HG02870 (cell line): ENCODE measurements around the gene NAV1.
A peak's percentile ranks its signal among the peaks of the same experiment; 100 is the strongest.
"Not testable (repeated sequence)": the region's sequence is repeated elsewhere in the genome, so short reads cannot be mapped to it uniquely, and the experiment has no call there.

Source experiments
- ATAC-seq: cut with Tn5 transposase; IDR thresholded peaks from one replicate; pipeline ENCODE4 v1.9.1; 2021; ENCODE audit warnings: mild to moderate bottlenecking, moderate library complexity; ENCODE audit not compliant: unreplicated experiment

NAV1 gene

DNA sequence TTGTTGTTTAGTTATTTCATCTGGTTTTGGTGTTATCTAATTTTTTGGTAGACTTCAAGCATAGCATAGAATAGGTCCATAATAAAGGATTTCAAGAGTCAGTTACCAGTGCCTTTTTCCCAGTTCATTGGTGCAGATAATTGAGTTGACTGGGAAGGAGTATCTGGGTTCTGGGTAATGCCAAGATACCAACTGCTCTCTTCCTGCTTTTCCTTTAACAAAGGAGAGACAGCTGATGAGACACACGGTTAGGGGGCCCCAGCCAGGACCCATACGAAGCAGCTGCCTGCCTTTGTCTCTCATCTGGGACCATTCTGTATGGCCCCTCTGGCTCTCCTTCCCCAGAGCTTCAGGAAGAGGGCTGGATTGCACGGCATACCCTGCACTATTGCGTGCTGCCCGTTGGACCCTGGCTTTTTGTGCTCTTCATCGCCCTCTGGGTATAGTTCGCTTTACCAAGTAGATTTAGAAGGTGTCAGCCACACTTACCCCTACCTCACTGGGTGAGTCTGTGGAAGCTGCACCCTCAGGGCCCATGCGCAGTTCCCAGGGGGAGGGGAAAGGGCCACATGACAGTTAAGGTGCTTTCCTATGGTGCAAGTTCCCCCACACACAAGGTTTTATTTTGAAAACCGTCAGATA, 7.0 kb downstream of the NAV1 start:
- no peak for ATAC-seq

DNA sequence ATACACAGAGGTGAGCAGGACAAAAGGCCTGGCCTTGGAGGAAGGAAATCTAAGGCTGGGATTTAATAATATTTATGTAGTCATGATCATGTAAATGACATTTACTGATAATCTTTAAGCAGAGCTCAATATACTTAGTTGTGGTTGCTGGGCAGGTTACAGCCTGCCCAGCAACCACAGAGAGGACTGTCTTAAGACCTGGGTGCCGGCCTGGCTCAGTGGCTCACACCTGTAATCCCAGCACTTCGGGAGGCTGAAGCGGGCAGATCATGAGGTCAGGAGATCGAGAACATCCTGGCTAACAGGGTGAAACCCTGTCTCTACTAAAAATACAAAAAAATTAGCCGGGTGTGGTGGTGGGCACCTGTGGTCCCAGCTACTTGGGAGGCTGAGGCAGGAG, 10.6 kb downstream of the NAV1 start:
- not testable (repeated sequence) for ATAC-seq

DNA sequence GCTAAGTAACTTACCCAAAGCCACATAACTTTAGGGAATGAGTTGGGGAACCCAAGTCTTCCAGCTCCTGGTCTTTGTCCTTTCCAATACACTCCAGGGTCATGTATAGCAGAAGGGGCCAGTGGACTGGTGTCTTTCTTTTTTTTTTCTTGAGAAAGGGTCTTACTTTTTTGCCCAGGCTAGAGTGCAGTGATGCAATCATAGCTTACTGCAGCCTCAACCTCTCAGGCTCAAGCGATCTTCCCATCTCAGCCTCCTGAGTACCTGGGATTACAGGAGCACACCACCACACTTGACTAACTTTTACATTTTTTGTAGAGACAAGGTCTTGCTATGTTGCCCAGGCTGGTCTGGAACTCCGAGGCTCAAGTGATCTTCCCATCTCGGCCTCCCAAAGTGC, 12.2 kb downstream of the NAV1 start:
- no peak for ATAC-seq

DNA sequence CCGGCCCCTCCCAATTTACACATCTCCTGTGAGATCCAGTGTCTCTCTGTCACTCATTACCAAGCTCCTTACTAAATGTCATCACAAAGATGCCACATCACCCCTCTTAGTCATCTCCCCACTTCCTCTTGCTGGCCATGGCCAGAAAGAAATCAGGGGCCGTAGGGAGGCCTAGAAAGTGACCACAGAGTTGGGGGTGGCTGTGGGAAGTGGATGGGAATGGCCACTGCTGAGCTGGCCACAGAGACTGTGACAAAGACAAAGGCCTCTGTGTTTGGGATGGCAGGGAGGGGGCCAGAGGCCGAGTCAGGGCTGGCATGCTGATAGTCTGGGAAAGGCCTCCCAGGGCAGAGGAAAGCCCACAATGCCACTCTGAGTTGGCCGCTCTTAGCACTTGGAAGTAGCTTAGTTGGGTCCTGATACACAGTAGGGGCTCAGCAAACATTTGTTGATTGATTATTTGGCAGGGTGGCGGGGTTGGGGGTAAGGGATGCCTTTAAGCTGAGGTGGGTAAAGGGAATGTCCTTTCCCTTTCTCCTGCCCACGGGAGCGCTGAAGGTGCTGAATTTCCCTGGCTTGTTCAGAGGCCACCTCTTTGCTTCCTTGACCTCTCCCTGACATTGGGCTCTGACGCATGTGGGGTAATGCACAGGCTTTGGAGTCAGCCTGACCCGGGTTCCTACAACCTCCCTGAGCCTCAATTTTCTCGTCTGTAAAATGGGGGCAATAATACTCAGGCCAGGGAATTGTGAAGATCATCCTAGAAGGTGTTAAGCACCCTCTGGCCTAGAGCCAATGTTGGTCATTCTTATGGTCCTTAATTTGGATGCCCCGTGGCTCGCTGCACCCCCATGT, 13.2 kb downstream of the NAV1 start:
- ATAC-seq = no peak

DNA sequence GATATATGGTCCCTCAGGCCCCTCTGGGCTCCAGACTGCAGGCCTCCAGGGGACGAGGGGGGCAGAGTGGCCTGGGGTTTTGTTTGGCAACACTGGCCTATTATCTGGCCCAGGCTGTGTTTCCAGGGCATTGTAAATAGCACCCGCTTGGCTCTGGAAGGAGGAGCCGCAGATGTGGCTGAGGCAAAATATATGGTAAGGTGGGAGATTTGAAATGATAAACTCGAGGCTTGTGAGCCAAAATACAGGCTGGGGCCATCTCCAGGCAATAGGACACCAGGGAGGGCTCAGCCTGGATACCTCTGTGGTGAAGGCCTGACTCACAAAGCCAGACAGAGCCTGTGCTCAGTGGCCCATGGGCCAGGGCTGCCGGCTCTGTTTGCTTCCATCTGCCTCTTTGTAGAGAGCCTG, 14.0 kb downstream of the NAV1 start:
- ATAC-seq = no peak

DNA sequence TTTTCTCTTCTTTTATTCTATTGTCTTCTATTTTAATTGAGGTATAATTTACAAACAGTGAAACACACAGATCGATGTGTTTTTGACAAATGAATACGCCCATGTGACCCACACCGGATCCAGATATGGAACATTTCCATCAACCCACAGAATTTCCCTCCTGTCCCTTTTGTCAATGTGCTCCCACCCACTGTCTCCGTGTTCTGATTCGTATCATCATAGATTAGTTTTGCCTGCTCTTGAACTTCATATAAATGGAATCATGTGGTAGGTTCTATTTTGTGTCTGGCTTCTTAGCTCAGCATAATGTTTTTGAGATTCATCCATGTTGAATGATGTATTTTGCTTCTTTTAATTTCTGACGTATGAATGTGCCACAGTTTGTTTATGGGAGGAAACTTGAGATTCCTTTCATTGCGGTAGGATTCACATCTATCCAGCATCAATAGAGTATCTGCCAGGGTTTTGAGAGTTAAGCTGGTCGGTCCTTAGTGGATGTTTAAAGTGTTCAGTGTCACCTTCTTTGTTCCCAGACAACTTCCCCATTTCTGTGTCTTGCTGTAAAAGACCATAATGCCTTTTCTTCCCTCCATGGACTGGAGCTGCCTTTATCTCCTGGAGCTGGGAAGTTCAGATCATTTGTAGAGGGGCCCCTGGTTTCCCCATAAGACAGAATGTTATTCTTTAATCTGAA, 14.7 kb downstream of the NAV1 start:
- ATAC-seq = no peak

DNA sequence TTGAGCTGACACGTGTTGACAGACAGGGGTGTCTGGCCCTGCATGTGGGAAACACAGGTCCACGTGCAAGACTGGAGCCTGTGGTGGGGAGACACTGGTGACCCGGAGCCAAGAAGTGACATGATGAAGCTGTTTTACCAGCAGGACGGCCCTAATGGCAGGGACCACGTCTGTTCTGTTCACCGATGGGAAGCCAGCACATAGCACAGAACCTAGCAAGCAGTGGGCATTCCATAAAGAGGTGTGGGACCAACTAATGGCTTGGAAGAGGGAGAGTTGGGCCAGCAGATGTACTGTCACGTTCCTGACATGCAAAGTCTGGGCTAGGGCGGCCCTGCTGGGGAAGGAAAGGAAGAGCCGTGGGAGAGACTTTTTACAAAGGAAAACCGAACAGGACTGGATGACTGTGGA, 15.3 kb downstream of the NAV1 start:
- no peak for ATAC-seq

DNA sequence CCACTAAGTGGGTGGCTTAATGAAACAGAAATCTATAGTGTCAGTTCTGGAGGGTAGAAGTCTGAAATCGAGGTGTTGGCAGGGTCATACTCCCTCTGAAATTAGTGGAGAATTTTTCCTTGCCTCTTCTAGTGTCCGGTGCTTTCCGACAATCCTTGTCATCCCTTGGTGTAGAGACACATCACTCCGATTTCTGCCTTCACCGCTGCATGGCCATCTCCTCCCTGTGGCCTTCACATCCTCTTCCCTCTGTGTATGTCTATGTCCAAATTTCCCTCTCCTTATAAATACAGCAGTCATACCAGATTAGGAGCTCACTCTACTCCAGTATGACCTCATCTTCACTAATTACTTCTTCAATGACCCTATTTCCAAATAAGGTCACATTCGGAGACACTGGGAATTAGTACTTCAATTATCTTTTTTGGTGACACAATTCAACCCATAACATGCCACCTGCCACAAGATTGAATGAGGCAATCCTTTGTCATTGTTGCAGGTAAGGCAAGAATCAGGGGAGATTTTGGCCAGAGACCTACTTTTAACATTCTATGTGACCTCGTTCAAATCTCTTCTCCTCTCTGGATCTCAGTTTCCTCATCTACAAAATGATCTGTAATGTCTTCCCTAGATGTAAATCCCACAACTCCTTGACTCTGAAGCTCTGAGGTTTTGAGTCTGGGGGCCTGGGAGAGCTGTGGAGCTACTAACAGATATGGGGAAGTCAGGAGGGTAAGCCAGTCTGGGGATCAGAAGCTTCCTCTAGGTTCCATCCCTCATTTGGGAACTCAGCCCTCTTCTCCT, 16.1 kb downstream of the NAV1 start:
- no peak for ATAC-seq

DNA sequence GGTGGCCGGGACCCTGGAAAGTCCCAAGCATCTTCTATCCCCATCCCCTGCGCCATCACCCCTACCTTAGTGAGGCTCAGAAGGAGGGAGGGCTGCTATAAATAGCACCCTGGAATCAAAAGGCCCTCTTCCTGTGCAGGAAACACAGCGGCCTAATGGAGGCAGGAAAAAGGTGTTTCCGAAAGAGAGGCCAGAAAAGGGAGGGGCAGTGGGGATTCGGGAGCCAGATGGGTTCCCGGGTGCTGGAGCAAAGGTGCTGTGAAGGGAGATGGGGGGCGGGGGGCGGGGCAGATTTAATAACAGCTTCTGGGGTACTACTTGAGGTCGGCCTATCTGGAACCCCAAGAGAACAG, 16.6 kb downstream of the NAV1 start:
- ATAC-seq = no peak

DNA sequence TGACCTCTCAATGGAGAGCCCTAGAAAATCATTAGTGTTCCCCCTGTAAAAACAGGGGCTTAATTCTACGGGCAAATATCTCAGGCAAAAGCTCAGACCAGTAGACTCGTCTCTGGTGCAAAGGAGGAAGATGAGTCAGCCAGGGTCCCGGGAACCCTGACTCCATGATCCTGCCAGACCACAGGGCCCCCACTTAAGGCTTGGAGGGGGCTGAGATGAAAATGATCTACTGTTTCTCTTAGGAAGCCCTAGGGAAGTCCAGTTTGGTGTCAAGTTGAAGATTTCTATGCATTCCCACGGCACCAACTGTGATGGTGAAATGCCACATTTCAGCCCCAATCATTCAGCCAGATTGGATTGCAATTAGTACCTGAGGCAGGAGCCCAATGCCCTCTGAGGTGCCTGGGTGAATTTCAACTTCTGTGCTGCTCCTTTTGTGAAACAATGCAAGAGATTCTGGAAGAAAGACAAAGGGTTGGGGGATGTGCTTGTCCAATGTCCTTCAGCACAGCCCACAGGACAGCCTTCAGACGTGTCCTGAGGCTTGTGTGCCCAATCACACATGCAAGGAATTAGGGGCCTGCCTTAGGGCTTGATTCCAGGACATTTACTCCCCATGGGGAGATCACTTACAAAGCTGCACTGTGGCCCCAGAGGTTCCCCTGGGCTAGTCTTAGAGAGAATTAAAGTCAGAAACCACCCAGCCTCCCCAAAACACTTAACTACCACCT, 18.1 kb downstream of the NAV1 start:
- ATAC-seq = no peak

DNA sequence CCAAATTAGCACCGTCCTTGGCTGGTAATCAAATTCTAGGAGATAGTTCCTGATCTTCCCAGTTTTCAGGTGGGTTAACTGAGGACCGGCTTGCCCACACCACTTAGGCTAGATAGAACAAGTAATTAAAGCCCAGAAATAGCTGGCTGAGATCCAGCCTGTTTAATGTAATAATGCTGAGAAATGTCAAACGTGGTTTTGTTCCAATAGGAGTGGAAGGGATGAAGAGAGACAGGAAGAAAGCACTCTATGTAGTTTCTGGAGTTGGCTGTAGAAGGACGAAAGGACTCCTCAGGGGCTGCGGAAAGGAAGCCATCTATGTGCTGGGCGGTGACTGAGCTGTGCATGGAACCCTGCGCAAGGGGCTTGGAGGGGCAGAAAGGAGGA, 18.6 kb downstream of the NAV1 start:
- ATAC-seq = no peak

DNA sequence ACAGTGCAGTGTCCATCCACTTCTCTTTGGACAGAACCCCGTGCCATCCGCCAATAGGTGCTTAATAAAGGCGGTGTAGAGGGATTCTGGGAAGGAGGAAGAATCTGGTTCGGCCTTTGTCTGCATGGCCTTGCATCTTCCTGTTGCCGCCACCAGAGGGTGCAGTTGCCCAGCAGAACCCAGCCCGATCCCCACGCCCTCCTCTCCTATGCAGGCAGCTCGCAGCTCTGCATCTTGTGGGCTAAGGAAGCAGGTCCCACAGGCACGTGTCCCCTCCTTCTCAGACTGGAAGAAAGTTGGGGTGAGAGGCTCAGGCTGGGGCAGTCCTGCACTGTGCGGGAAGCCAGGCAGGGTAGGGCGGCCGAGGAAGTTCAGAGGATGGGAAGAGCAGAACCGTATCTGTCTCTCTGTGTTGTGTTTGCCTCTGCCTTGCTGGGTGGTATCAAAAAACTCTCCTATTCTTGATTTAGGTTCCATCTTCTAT, 20.8 kb downstream of the NAV1 start:
- peak; percentile 77 for ATAC-seq

DNA sequence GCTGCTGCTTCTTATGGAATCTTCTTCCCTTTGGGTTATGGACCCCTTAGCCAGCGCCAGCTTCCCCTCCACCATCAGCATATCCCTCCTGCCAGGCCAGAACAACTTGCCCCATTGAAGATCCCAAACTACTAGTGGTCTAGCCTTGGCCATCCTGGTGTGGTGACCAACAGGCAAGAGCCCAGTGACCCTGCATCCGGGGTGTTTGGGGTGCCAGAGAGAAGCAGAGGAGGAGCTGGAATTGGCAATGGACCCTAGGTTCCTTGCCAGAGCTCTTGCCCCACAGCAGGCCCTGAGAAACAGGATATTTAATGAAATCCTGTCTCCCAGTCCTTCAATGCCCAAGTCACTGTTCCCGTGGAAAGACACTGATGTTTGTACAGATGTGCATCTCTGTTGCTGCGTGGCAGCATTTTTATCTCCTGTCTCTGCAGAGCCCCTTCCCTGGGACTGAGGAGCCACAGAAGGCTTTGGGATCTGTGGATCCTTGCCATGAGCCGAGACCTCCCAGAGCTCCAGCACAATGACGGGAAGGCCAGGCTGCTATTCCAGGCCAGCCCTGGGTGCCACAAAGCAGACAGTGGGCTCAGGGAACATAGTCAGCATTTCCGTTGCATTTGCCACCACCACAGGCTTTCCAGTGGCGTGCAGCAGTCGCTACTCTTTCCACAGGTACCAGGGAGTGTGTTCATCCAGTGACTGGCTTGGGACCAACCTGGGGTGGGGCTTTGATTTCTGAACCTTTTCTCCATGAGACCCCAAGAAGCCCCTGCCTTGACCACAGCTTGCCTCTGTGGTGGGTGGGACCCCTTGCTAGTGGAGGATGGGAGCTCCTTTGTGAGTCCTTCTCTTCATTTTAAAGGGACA, 21.6 kb downstream of the NAV1 start:
- no peak for ATAC-seq

DNA sequence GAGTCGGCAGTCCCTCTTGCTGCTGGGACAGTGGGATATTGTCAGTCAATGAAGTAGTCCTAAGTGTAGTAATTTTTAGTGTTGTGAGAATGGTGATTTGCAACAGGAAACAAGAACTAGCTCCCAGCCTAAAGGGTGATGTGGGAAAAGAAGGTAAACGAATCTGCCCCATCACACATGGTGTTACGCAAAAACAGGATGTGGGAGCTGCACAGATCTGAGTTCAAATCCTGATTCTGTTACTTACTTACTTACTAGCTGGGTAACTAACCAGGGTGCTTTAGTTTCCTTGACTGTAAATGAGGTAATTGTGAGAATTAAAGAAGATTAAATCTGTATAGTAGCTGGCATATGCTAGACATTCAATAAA, 22.3 kb downstream of the NAV1 start:
- ATAC-seq = no peak

DNA sequence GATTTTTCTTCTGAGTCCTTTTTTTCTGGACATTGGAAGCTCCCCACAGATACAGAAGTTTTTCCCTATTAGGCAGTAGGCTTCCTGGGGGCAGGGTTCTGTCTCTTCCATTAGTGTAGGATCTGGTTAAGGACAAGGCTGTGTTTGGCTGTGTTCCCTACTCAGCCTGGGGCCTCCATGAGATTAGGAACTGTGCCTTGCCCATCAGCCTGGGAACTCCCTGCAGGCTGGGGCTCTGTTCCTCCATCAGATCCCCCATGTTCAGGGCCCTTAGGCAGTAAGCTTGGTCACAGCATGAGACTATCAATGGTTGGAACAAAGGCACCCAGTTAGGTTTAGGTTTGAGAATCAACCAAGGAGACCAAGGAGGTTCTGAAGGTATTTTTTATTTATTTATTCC, 22.7 kb downstream of the NAV1 start:
- no peak for ATAC-seq

DNA sequence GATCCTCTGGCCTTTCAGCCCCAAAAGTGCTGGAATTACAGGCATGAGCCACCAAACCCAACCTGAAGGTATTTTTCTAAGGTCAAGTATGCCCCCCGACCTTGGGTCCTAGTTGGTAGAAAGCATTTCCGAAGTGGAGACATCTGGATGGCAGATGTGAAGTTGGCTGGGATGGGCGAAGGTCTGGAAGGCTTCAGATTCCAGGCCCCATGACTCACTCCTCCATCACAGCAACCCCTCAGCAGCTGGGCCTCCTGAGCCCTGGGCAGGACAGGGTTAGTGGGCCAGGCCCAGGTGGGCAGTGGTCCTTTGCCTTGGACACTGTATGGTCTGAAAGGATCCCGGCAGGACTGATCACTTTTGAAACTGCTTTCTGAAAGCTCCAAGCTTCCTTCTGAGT, 23.3 kb downstream of the NAV1 start:
- no peak for ATAC-seq

DNA sequence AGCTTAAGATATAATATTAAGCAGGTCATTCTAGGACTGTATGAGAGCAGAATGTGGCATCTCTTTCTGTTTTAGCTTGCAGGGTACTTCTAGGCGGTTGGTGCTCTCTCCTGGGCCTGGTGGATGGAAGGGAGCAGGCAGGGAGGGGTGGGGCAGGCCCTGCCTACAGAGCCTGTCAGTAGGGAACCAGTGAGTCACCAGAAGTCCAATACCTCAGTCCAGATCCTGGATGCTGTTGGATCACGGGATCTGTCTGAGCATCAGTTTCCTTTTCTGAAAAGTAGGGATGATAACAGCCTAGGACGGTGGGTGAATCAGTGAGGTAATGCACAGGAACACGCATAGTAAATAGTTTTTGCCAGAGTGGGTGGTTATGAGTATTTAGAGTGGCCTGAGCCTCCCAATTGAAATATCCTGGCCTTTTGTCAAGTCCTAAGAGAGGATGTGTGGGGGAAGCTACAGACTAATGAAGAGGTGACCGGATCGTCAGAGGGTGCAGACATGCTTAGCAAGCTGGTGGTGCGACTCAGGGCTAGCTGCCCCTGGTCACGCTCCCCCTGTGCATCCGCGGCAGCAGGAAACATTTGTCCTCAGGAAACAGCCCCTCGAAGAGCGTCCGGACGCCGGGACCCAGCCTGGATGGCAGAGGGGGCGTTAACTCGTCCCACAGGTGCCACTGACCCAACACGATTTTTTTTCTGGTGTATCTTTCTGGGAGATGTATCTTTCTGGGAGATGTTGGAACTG, 23.9 kb downstream of the NAV1 start:
- ATAC-seq = no peak

DNA sequence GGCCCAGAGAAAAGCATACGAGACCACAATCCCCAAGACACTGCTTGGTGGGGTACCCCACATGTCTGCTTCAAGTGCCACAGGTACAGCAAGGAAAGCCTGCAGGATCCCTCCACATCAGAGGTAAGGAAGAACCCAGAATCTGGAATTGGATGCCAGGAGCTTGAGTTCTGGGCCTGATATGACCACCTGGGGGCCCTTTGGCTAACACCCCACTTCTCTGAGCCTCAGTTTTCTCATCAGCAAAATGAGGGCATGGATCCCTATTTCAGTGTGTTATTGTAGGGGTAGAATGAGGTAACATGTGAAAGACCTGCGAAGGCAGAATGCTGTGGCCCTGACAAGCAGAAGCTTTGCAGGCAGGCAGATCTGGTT, 24.5 kb downstream of the NAV1 start:
- no peak for ATAC-seq

DNA sequence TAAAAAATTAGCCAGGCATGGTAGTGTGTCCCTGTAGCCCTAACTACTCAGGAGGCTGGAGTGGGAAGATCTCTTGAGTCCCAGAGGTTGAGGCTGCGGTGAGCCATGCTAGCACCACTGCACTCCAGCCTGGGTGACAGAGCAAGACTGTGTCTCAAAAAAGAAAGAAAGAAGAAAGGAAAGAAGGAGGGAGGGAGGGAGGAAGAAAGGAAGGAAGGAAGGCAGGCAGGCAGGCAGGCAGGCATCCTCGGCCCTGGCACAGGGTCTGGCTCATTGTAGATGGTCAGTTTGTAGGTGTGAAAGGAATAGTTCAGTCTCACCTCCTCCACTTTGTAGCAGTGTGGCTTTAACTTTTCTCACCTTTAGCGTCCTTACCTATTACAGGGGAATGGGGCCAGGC, 25.0 kb downstream of the NAV1 start:
- ATAC-seq = no peak
